ENCODE results near the gene RHOT2. TPM values are rescaled to one million over a fixed set of nuclear protein-coding genes. Genes with fewer than 3 reads are reported as not detected.

RHOT2 gene
- total and polyA plus RNA-seq, 9 of the 15 experiments (the other 6 are each of a cell fraction or from before 2014, with no cell fraction given): 5.0 to 373 (median 112) TPM

- no peak for TF ChIP-seq ZNF778 (CRISPR knock-in tag; IDR thresholded peaks at IDR 0.05)
- TF ChIP-seq SRSF1 (IDR thresholded peaks at IDR 0.05; ENCODE audit: low read depth, low read length): no peak
- no peak for TF ChIP-seq PREB (CRISPR knock-in tag; IDR thresholded peaks at IDR 0.05)
- peak; percentile 25; the same call in 1 of the 2 replicates for TF ChIP-seq JUND (IDR thresholded peaks at IDR 0.05; ENCODE audit: borderline replicate concordance, low read depth, low read length)
- TF ChIP-seq JUND (tag; IDR thresholded peaks at IDR 0.05; ENCODE audit: borderline replicate concordance, low read depth, low read length): no peak; the same call in 2 of the 3 replicates
- peak; percentile 52; the same call in 1 of the 2 replicates for TF ChIP-seq ETV1 (tag; conservative IDR thresholded peaks at IDR 0.05; ENCODE audit: low read depth)
- TF ChIP-seq ZNF140 (CRISPR knock-in tag; IDR thresholded peaks at IDR 0.05): no peak
- TF ChIP-seq PRDM10 (IDR thresholded peaks at IDR 0.05; ENCODE audit: partially characterized antibody): no peak
- no peak for TF ChIP-seq GTF2B (IDR thresholded peaks at IDR 0.05; ENCODE audit: extremely low read depth, insufficient read length)
- TF ChIP-seq PHF20 (IDR thresholded peaks at IDR 0.05; ENCODE audit: partially characterized antibody): no peak
- TF ChIP-seq LEF1 (IDR thresholded peaks at IDR 0.05): no peak; the same call in 1 of the 2 replicates
- TF ChIP-seq FOXP4 (CRISPR knock-in tag; IDR thresholded peaks at IDR 0.05; ENCODE audit: borderline replicate concordance): no peak
- TF ChIP-seq HMGN3 (IDR thresholded peaks at IDR 0.05; ENCODE audit: borderline replicate concordance, extremely low read depth, insufficient read length, low read depth, low read length): peak; percentile 20
- TF ChIP-seq PCBP2 (IDR thresholded peaks at IDR 0.05; ENCODE audit: low read depth, low read length, poor library complexity, severe bottlenecking): no peak
- no peak; the same call in 1 of the 2 replicates for TF ChIP-seq NR3C1 (CRISPR knock-in tag; IDR thresholded peaks at IDR 0.05)
- TF ChIP-seq MBD2 (IDR thresholded peaks at IDR 0.05; ENCODE audit: borderline replicate concordance, low read depth): no peak
- TF ChIP-seq POU5F1 (IDR thresholded peaks at IDR 0.05; ENCODE audit: borderline replicate concordance, low read depth, low read length, partially characterized antibody): no peak
- TF ChIP-seq HMG20A (CRISPR knock-in tag; conservative IDR thresholded peaks at IDR 0.05): no peak
- no peak for TF ChIP-seq FOXJ2 (tag; IDR thresholded peaks at IDR 0.05)
- TF ChIP-seq HMG20B (CRISPR knock-in tag; IDR thresholded peaks at IDR 0.05): no peak
- TF ChIP-seq ZBTB7A (IDR thresholded peaks at IDR 0.05; ENCODE audit: borderline replicate concordance, control insufficient read depth, low read depth, low read length): no peak; the same call in 1 of the 2 replicates
Measured at GRCh38 chr16:720447-720989, 52.6 kb downstream of the RHOT2 start (continued).

Measured in K562 (cell line).